ENCODE measurements around the gene TSC22D4. TPM values are rescaled to one million over a fixed set of nuclear protein-coding genes. Genes with fewer than 3 reads are reported as not detected.

The TSC22D4 gene
- total RNA-seq, 4 donors from 2014 or later, result 57.3 to 97.7 (median 68.0) TPM

GRCh38 chr7:100418930-100419659, 59.9 kb downstream of the TSC22D4 start:
- DNase-seq (ENCODE audit: low spot score in 2 of 2), result no peak
- intact Hi-C loops (cut with DNase I; ENCODE audit: low total_unique reads), result no loop called here
- WGBS, 2 donors, result 96 to 97% methylated on average over 1 of the region's 1 CpG
- H3K4me3 ChIP-seq (ENCODE audit: low read depth, poor library complexity, severe bottlenecking), result no peak overlapping the region
- TF ChIP-seq POLR2A (IDR thresholded peaks at IDR 0.05) (no peak), CTCF (IDR thresholded peaks at IDR 0.05) (no peak)

Other genes starting within 250 kb of the TSC22D4 start
- gene SPDYE3, start 171.5 kb downstream of the TSC22D4 start, total RNA-seq, result not detected
- gene PILRB, start 121.1 kb downstream of the TSC22D4 start, total RNA-seq, result 10 to 100 TPM; 33.3 to 86.8 (median 47.3) TPM
- 1 to 10 TPM; 2.2 to 4.6 (median 3.4) TPM for gene PILRA, start 105.7 kb downstream of the TSC22D4 start, total RNA-seq
- 1 to 10 TPM; 2.2 to 6.3 (median 4.6) TPM for gene ZCWPW1, start 50.5 kb downstream of the TSC22D4 start, total RNA-seq
- gene MEPCE, start 49.4 kb downstream of the TSC22D4 start, total RNA-seq, result 10 to 100 TPM; 26.1 to 54.4 (median 37.4) TPM
- 10 to 100 TPM; 26.3 to 63.2 (median 46.6) TPM for gene PPP1R35, start 42.7 kb downstream of the TSC22D4 start, total RNA-seq
- 1 to 10 TPM in 1 of 4 donors, under 1 TPM in 1, not detected in 2; 0.26 to 1.5 TPM for gene SPACDR, start 15.0 kb downstream of the TSC22D4 start, total RNA-seq
- 1 to 10 TPM in 3 of 4 donors, under 1 TPM in 1; 0.39 to 2.1 (median 1.5) TPM for gene NYAP1, start 4.7 kb upstream of the TSC22D4 start, total RNA-seq
- gene AGFG2, start 60.0 kb upstream of the TSC22D4 start, total RNA-seq, result 10 to 100 TPM; 47.1 to 62.7 (median 58.6) TPM
- 1 to 10 TPM in 2 of 4 donors, not detected in 2; 1.3 to 1.7 TPM for gene SAP25, start 94.7 kb upstream of the TSC22D4 start, total RNA-seq
- 10 to 100 TPM; 42.0 to 82.2 (median 63.7) TPM for gene LRCH4, start 106.9 kb upstream of the TSC22D4 start, total RNA-seq
- gene FBXO24, start 107.1 kb upstream of the TSC22D4 start, total RNA-seq, result 1 to 10 TPM in 2 of 4 donors, under 1 TPM in 2; 0.15 to 4.3 (median 0.99) TPM
- gene PCOLCE, start 123.1 kb upstream of the TSC22D4 start, total RNA-seq, result 10 to 100 TPM in 1 of 4 donors, 1 to 10 TPM in 3; 4.9 to 47.6 (median 7.3) TPM
- gene MOSPD3, start 133.3 kb upstream of the TSC22D4 start, total RNA-seq, result 10 to 100 TPM; 22.3 to 33.5 (median 26.9) TPM
- 1 to 10 TPM; 1.3 to 3.4 (median 1.6) TPM for gene TFR2, start 162.3 kb upstream of the TSC22D4 start, total RNA-seq
- not detected for gene ACTL6B, start 177.2 kb upstream of the TSC22D4 start, total RNA-seq
- 100 to 1,000 TPM; 309 to 439 (median 353) TPM for gene GNB2, start 194.5 kb upstream of the TSC22D4 start, total RNA-seq
- gene GIGYF1, start 215.0 kb upstream of the TSC22D4 start, total RNA-seq, result 10 to 100 TPM; 34.9 to 56.6 (median 40.0) TPM
- gene POP7, start 226.9 kb upstream of the TSC22D4 start, total RNA-seq, result 10 to 100 TPM; 51.3 to 72.7 (median 70.3) TPM
- gene EPO, start 241.3 kb upstream of the TSC22D4 start, total RNA-seq, result under 1 TPM in 2 of 4 donors, not detected in 2; 0.17 to 0.25 TPM

Measured in lower leg skin (tissue), 4 donors.